ENCODE results near the gene CACNB4. TPM values are rescaled to one million over a fixed set of nuclear protein-coding genes. Genes with fewer than 3 reads are reported as not detected.

The CACNB4 gene
- total and polyA plus RNA-seq, 9 of the 15 experiments (the other 6 are each of a cell fraction or from before 2014, with no cell fraction given): 0.01 to 0.20 (median 0.04) TPM; not detected in 1

GRCh38 chr2:151799886-151800292, 299.0 kb downstream of the CACNB4 start (continued):
- TF ChIP-seq USF1 (CRISPR knock-in tag; IDR thresholded peaks at IDR 0.05) (no peak), CBX3 (IDR thresholded peaks at IDR 0.05; ENCODE audit: borderline replicate concordance in 1 of 2, low read length in 2 of 2) (peak in 1 of 2 experiments; percentile 70; a peak in 1 of 3 replicates), ZNF175 (CRISPR knock-in tag; IDR thresholded peaks at IDR 0.05; ENCODE audit: low read depth) (peak; percentile 82; the same call in 1 of the 2 replicates), TAF1 (IDR thresholded peaks at IDR 0.05; ENCODE audit: control insufficient read depth, extremely low read depth, insufficient read depth, low read length, severe bottlenecking) (no peak), PRPF4 (IDR thresholded peaks at IDR 0.05; ENCODE audit: insufficient read depth, low read depth, low read length, poor library complexity, severe bottlenecking) (no peak), POLR3G (IDR thresholded peaks at IDR 0.05; ENCODE audit: extremely low read depth, insufficient read length, insufficient replicate concordance) (no peak), KDM5B (IDR thresholded peaks at IDR 0.05; ENCODE audit: insufficient replicate concordance, low read depth, low read length) (no peak), SMARCE1 (IDR thresholded peaks at IDR 0.05) (peak; percentile 91), RFX1 (IDR thresholded peaks at IDR 0.05) (peak; percentile 32), NFRKB (IDR thresholded peaks at IDR 0.05; ENCODE audit: low read depth) (no peak), U2AF1 (optimal IDR thresholded peaks at IDR 0.05; ENCODE audit: low read depth, low read length) (no peak), SIX5 (IDR thresholded peaks at IDR 0.05; ENCODE audit: borderline replicate concordance in 1 of 2, insufficient read depth in 1 of 2, low read depth in 1 of 2, low read length in 2 of 2) (no peak), MEF2D (tag; conservative IDR thresholded peaks at IDR 0.05; ENCODE audit: low read depth) (no peak), DIDO1 (tag; IDR thresholded peaks at IDR 0.05; ENCODE audit: low read depth) (no peak), TBL1XR1 (IDR thresholded peaks at IDR 0.05; ENCODE audit: low read length in 2 of 2) (peak in 1 of 2 experiments; percentile 83; a peak in 1 of 4 replicates), ZBTB1 (CRISPR knock-in tag; IDR thresholded peaks at IDR 0.05; ENCODE audit: borderline replicate concordance, low read depth) (no peak), ATF7 (IDR thresholded peaks at IDR 0.05) (peak; percentile 81)
- TF ChIP-seq, protein P1, sequence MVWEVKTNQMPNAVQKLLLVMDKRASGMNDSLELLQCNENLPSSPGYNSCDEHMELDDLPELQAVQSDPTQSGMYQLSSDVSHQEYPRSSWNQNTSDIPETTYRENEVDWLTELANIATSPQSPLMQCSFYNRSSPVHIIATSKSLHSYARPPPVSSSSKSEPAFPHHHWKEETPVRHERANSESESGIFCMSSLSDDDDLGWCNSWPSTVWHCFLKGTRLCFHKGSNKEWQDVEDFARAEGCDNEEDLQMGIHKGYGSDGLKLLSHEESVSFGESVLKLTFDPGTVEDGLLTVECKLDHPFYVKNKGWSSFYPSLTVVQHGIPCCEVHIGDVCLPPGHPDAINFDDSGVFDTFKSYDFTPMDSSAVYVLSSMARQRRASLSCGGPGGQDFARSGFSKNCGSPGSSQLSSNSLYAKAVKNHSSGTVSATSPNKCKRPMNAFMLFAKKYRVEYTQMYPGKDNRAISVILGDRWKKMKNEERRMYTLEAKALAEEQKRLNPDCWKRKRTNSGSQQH (CRISPR knock-in tag; IDR thresholded peaks at IDR 0.05): no peak

Data from K562 (cell line).